Activated gamma-delta T cell treated with anti-CD3 and anti-CD28 coated beads, Interleukin-2, amount 50 U/mL, for 16 hours (primary cell): ENCODE results near the gene PGAP6.
"Not testable (repeated sequence)": the region's sequence is repeated elsewhere in the genome, so short reads cannot be mapped to it uniquely, and the experiment has no call there.

Experiments used
- DNase-seq: peaks from one replicate; pipeline ENCODE4 v3.0.0-alpha.2; 2020; ENCODE audit warnings: low read depth

Gene PGAP6

GRCh38 chr16:351804-352520, 29.8 kb downstream of the PGAP6 start:
- no peak for DNase-seq

GRCh38 chr16:350203-350602, 31.6 kb downstream of the PGAP6 start:
- no peak for DNase-seq

- DNase-seq, result no peak
These were observed 32.6 kb downstream of the PGAP6 start for GRCh38 chr16:349211-349610.

- DNase-seq, result not testable (repeated sequence)
These were observed 33.3 kb downstream of the PGAP6 start for GRCh38 chr16:348495-348894.

GRCh38 chr16:347203-347602, 34.6 kb downstream of the PGAP6 start:
- DNase-seq, result no peak

GRCh38 chr16:346587-346986, 35.2 kb downstream of the PGAP6 start:
- no peak for DNase-seq

GRCh38 chr16:345772-346171, 36.0 kb downstream of the PGAP6 start:
- no peak for DNase-seq

- no peak for DNase-seq
These were observed 39.1 kb downstream of the PGAP6 start for GRCh38 chr16:342455-343213.

- DNase-seq, result not testable (repeated sequence)
These were observed 39.8 kb downstream of the PGAP6 start for GRCh38 chr16:341974-342336.

- DNase-seq, result not testable (repeated sequence)
These were observed 40.4 kb downstream of the PGAP6 start for GRCh38 chr16:341095-341973.

- DNase-seq, result no peak
These were observed 41.2 kb downstream of the PGAP6 start for GRCh38 chr16:340370-341091.

GRCh38 chr16:339680-340079, 42.1 kb downstream of the PGAP6 start:
- DNase-seq, result no peak

GRCh38 chr16:337975-338575, 43.7 kb downstream of the PGAP6 start:
- no peak for DNase-seq

- no peak for DNase-seq
These were observed 44.3 kb downstream of the PGAP6 start for GRCh38 chr16:337437-337836.

GRCh38 chr16:336269-336668, 45.5 kb downstream of the PGAP6 start:
- no peak for DNase-seq

GRCh38 chr16:334861-335632, 46.7 kb downstream of the PGAP6 start:
- not testable (repeated sequence) for DNase-seq

- not testable (repeated sequence) for DNase-seq
These were observed 47.5 kb downstream of the PGAP6 start for GRCh38 chr16:334164-334832.

GRCh38 chr16:333406-334094, 48.2 kb downstream of the PGAP6 start:
- no peak for DNase-seq

- DNase-seq, result not testable (repeated sequence)
These were observed 50.5 kb downstream of the PGAP6 start for GRCh38 chr16:331181-331814.
